K562 (cell line): ENCODE data around the gene CALML6.

Experiments
- NFYB ChIP-seq: IDR thresholded peaks from 2 replicates; pipeline ENCODE4 v1.6.1; 2011; ENCODE audit warnings: mild to moderate bottlenecking, moderate library complexity; ENCODE audit not compliant: insufficient read length; ENCODE audit errors: extremely low read depth
- NR3C1 ChIP-seq: sonication (generic); formaldehyde crosslinking; IDR thresholded peaks from 2 replicates; pipeline ENCODE4 v1.8.1; 2022; ENCODE audit warnings: missing genetic modification reagents

GRCh38 chr1:1876335-1876930 is 38.6 kb upstream of the CALML6 start:
- TF ChIP-seq NR3C1 (no peak), NFYB (no peak)
